Inflammatory macrophage treated with lipopolysaccharide for 4 hours (primary cell): Measurements from ENCODE around the gene MYO3B.
A peak's percentile ranks its signal among the peaks of the same experiment; 100 is the strongest.
"Not testable (repeated sequence)": the region's sequence is repeated elsewhere in the genome, so short reads cannot be mapped to it uniquely, and the experiment has no call there.

Experiments
- DNase-seq: peaks from one replicate; pipeline ENCODE4 v3.0.0-alpha.2; 2020

MYO3B gene

GRCh38 chr2:170386554-170386953 lies 208.6 kb downstream of the MYO3B start:
- no peak for DNase-seq

DNA sequence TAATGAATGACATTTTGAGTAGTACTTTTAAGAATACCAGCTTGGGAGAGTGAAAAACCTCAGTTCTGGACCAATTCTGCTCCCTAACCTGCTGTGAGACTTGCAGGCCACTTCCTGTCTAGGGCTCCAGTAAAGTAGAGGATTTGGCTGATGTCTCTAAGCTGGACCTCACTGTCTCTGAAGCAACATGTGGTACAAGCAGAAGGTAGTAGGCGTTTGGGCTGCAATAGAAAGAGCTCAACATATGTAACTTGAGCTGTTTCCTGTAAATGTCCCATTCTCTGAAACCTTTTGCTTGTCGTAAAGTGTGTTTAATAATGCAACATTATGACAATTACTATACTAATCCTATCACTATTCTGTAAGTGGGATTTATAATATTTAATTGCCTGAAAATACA lies 213.1 kb downstream of the MYO3B start:
- DNase-seq, result no peak

- no peak for DNase-seq
Observed at GRCh38 chr2:170391697-170392096, 213.8 kb downstream of the MYO3B start.

- no peak for DNase-seq
Observed at GRCh38 chr2:170393861-170394498, 216.0 kb downstream of the MYO3B start.

- DNase-seq, result no peak
Observed at GRCh38 chr2:170394641-170395387, 216.9 kb downstream of the MYO3B start.

DNA sequence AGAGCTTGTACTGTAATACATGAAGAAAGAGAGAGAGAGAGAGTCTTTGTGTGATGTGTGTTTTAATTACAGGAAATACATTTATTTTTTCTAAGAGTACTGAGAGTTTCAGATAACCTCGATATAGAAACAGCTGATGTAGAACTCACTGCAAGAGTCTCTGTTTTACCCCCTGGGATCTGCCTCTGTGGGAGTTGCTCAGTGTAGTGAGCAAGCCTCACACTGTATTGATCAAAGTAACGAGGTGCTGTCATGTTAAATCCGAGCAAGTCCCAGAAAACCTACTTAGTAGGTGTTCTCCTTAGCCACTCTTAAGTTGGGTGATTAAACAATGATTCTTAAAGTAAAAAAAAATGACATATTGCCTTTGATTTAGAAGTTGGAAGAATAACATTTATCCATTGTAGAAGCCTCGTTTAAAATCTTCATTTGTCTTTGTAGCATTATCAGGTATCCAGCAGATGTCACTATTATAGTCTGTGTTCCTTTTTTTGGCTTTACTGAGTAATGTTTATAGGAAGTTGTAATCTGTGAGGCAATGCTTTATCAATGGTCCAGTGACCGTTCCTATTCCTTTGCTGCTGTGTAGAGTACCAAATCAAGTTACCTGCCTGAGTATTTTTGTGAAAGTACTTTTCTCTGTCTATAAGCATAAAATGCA lies 219.0 kb downstream of the MYO3B start:
- peak; percentile 26 for DNase-seq

- DNase-seq, result no peak
Observed at GRCh38 chr2:170401187-170401586, 223.2 kb downstream of the MYO3B start.

GRCh38 chr2:170404846-170405245 lies 226.9 kb downstream of the MYO3B start:
- no peak for DNase-seq

- DNase-seq, result peak; percentile 3
Observed at GRCh38 chr2:170405326-170405725, 227.4 kb downstream of the MYO3B start.

DNA sequence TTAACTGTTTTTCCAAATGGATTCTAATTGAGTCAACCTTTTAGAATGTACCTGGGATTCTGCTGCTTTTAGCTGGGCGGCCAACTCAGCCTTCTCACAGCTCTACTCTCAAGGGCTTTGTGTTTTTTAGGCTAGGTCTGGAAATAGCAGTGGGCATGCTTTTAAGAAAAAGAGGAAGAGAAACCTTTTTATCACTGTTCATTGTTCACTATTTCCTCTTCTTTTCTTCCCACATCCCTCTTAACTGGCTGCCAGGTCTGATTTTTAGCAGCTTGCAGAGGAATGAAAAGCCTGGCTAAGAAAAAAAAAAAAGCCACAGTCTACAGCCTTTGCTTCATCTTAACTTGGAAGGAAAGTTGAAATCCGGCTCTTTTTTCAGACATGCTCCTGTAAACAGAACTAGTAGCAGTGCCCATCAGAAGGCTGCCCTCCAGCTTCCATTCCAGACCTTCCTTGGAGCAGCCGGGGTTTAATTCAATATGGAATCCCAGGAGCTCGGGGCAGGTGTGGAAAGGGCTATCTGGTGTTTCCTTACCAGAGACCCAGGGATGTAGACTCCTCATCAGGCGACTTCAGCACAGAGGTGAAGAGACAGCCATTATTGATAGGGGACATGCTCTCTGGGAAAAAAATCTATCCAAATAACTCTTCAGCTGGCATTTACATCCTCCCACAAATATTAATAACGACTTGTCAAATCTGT lies 230.7 kb downstream of the MYO3B start:
- DNase-seq, result peak; percentile 49

DNA sequence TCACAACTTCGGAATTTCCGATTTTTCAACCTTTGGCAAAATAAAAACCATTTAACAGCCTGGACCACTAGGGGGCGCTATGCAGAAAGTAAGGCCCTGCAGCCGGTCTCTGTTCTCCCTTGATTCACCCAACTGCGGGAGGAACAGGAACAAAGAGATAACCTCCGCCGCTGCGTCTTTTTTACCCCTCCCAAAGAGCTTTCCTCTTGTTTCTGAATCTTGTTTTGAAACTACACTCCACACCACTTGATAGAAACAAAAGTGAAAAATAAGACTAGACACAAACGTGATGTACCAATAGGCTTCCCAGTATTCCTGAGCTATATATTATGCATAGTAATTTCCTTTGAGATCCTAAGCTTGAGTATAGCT lies 231.2 kb downstream of the MYO3B start:
- DNase-seq, result peak; percentile 79

- no peak for DNase-seq
Observed at GRCh38 chr2:170411660-170412059, 233.7 kb downstream of the MYO3B start.

- DNase-seq, result no peak
Observed at GRCh38 chr2:170420961-170421687, 243.2 kb downstream of the MYO3B start.

DNA sequence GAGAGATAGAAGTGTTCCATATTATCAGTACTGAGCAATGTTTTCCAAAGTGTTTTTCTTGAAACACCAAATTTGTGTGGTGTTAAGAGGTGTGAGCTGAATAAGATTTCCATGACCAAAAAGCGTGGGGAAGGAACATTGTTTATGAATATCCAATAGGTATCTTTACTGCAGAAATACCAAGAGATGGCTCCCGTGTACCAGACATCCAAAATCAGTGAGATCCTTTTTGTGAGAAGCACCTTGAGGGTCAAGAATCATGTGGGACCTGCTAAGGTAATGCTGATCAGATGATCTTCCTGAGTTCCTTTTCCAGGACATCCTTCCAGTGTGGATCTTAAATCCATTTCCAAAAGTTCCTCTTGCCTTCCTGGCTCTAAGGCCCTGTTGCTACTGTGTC lies 246.0 kb downstream of the MYO3B start:
- DNase-seq, result no peak

GRCh38 chr2:170425281-170425751 lies 247.4 kb downstream of the MYO3B start:
- DNase-seq, result peak; percentile 27

DNA sequence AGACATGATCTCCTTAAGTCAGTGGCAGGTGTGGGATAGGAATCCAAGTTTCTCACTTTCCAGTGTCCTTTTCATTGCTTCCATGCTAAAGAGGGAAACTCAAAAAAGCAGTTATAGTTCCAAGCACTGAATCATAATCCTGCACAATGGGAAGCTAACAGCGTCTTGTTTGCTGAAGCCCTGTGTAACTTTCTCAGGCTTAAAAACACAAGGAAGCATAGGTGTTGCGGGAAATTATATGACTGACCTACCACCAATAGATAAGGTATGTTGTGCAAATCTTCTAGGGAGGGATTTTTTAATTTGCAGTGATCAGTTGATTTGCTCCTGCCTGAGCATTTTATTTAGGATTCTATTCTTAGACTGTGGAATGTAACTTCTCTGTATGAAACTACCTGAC lies 250.9 kb downstream of the MYO3B start:
- no peak for DNase-seq

DNA sequence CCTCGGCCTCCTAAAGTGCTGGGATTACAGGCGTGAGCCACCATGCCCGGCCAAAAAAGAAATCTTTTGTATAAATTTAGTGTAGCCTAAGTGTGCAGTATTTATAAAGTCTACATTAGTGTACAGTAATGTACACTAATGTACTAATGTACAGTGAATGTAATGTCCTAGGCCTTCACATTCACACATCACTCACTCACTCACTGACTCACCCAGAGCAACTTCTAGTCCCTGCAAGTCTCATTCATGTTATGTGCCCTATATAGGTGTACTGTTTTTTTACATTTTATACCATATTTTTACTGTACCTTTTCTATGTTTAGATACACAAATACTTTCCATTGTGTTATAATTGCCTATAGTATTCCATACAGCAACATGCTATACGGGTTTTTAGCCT lies 254.9 kb downstream of the MYO3B start:
- no peak for DNase-seq

GRCh38 chr2:170433448-170433847 lies 255.5 kb downstream of the MYO3B start:
- no peak for DNase-seq

- not testable (repeated sequence) for DNase-seq
Observed at GRCh38 chr2:170434396-170434795, 256.4 kb downstream of the MYO3B start.

GRCh38 chr2:170434900-170435621 lies 257.1 kb downstream of the MYO3B start:
- DNase-seq, result no peak

DNA sequence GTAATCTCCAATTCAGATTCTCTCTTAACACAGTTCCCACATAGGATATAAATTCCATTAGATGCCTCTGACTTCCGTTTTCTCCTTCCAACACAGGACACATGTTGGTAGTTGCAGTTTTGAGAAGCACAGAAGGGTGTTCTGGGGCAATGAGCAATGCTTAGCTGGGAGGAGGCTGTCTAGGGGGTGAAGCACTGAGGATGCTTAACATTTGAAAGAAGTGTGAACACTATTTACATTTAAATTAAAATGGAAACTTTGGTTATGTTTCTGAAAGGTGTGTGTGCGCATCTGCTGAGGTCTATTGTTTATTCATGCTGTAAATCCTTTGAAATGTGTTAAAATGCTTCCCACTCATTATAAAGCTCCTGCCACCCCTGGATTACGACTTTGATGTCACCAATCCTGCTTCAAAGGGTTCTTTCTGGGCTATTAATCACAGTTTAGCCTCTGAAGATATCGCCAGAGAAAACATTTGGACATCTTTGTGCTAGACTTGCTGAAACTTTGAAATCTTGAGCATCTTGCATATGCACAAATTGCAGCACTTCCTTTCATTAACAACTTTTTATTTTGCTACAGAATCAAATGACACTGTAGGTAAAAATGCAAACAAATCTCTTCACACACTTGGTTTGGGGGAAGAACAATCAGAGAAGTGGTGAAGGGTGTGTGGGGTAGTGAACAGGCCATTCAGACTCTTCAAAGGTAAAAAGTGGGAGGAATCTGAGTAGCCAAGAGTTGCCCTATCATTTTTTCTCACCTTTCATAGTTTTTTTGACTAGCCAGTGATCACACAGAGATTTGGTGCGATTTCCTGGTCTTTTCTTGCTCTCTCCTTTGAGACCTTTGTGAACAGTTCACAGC lies 258.4 kb downstream of the MYO3B start:
- DNase-seq, result no peak
